Mesodermal cell (in vitro differentiated cells): ENCODE measurements around the gene CC2D1A.
"Not testable (repeated sequence)": the region's sequence is repeated elsewhere in the genome, so short reads cannot be mapped to it uniquely, and the experiment has no call there.

Source experiments
- H3K27ac ChIP-seq: 2 replicates; pipeline ENCODE4 v1.7.0; 2013; ENCODE audit warnings: mild to moderate bottlenecking, low read depth, low read length, moderate library complexity; ENCODE audit not compliant: severe bottlenecking
- H3K36me3 ChIP-seq: 2 replicates; pipeline ENCODE4 v1.7.1; 2013; ENCODE audit warnings: mild to moderate bottlenecking, low read length, moderate library complexity; ENCODE audit not compliant: control insufficient read depth, insufficient read depth
- H3K4me1 ChIP-seq: one replicate; pipeline ENCODE4 v1.7.1; 2013; ENCODE audit warnings: mild to moderate bottlenecking, low read length; ENCODE audit not compliant: insufficient read depth, control insufficient read depth, poor library complexity, severe bottlenecking
- H3K4me3 ChIP-seq: 2 replicates; pipeline ENCODE4 v1.7.0; 2013; ENCODE audit warnings: low read length, control low read depth, mild to moderate bottlenecking; ENCODE audit not compliant: insufficient read depth, poor library complexity, severe bottlenecking; ENCODE audit errors: extremely low read depth
- H3K9me3 ChIP-seq: 2 replicates; pipeline ENCODE4 v1.7.1; 2013; ENCODE audit warnings: mild to moderate bottlenecking, low read length, moderate library complexity; ENCODE audit not compliant: control insufficient read depth
- WGBS, 2 experiments: methylation state at CpG; one replicate each; pipeline ENCODE4 v1.1.5; 2013; ENCODE audit warnings: missing lambda C conversion rate in 2 of 2; ENCODE audit not compliant: insufficient coverage in 2 of 2; 5-methylcytosine and 5-hydroxymethylcytosine counted together

Gene CC2D1A

GRCh38 chr19:13962699-13963602 lies 57.0 kb downstream of the CC2D1A start:
- 90 to 92% methylated on average over 65 to 71 of the region's 89 CpGs for WGBS, 2 experiments
- Histone ChIP-seq H3K4me1 (peaks cover 2% of the 10 kb centered on the region), H3K4me3 (no peak overlapping the region), H3K9me3 (no peaks in the 10 kb centered on the region), H3K36me3 (peaks cover 65% of the 10 kb centered on the region), H3K27ac (no peak overlapping the region)

GRCh38 chr19:13963603-13964105 lies 57.7 kb downstream of the CC2D1A start:
- Histone ChIP-seq H3K4me3 (no peak overlapping the region), H3K27ac (no peak overlapping the region), H3K36me3 (peaks cover 65% of the 10 kb centered on the region), H3K9me3 (no peaks in the 10 kb centered on the region), H3K4me1 (peaks cover 2% of the 10 kb centered on the region)
- 96 to 97% methylated on average over 32 to 46 of the region's 48 CpGs for WGBS, 2 experiments

DNA sequence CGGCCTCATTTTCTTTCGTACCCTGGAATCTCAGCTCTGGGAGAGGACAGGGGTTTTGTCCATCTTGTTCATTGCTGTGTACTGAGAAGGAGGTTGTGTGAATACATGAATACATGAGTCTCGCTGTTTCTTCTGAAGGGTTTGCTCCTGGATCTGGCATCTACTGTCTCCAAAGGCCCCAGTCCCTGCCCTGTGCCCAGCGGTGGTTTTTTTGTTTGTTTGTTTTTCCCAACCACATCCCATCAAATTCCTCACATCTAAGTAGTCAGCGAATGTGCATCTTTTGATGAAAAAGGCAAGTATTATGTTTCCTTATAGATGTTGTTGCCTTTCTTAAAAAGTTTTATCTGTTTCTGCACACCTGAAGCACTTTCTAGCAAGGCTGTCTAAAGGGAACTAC lies 58.8 kb downstream of the CC2D1A start:
- Histone ChIP-seq H3K27ac (no peak overlapping the region), H3K9me3 (no peaks in the 10 kb centered on the region), H3K36me3 (peaks cover 67% of the 10 kb centered on the region), H3K4me1 (peaks cover 2% of the 10 kb centered on the region), H3K4me3 (no peak overlapping the region)
- 86 to 100% methylated on average over 3 to 4 of the region's 5 CpGs for WGBS, 2 experiments

GRCh38 chr19:13965377-13965896 lies 59.4 kb downstream of the CC2D1A start:
- no peak overlapping the region for H3K4me3 ChIP-seq
- peaks cover 65% of the 10 kb centered on the region for H3K36me3 ChIP-seq
- 92 to 93% methylated on average over 23 to 24 of the region's 24 CpGs for WGBS, 2 experiments
- H3K4me1 ChIP-seq = peaks cover 2% of the 10 kb centered on the region
- H3K27ac ChIP-seq = no peak overlapping the region
- no peaks in the 10 kb centered on the region for H3K9me3 ChIP-seq

DNA sequence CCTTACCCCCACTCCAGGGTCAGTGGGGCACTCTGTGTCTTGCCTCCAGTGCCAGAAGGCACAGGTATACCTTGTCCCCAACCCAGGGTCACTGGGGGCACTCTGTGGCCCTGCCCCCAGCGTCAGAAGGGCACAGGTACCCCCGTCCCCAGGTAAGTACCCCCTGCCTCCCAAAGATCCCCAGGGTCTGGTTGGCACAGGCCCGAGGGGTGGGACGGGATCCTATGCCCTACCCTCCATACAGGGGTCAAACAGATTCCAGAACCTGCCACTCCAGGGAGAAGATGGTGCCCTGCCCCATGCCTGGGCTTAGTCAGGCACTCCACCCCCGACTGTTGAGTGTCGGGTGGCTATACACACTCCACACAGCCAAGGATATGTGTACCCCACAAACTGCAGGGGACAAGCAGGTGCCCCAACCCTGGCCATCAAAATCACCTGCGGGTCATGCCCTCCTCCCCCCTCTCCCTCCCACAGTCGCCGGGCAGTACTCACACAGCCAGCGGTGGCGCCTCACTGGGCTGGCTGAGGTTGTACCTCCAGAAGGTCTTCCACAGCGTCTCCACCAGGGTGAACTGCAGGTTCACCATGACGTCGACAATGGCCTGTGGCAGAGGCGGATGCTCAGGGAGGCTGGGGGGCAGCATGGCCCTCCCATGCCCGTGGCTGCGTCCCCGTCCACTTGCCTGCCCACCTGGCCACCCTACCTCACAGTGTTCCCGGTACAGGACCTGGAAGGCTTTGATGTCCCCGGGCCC lies 60.1 kb downstream of the CC2D1A start:
- peaks cover 63% of the 10 kb centered on the region for H3K36me3 ChIP-seq
- peaks cover 2% of the 10 kb centered on the region for H3K4me1 ChIP-seq
- no peak overlapping the region for H3K27ac ChIP-seq
- no peaks in the 10 kb centered on the region for H3K9me3 ChIP-seq
- WGBS, 2 experiments = 92 to 97% methylated on average over 18 to 20 of the region's 20 CpGs
- H3K4me3 ChIP-seq = no peak overlapping the region

- peaks cover 63% of the 10 kb centered on the region for H3K36me3 ChIP-seq
- WGBS, 2 experiments = 93 to 94% methylated on average over 14 of the region's 14 CpGs
- H3K9me3 ChIP-seq = no peaks in the 10 kb centered on the region
- H3K4me1 ChIP-seq = peaks cover 2% of the 10 kb centered on the region
- H3K27ac ChIP-seq = no peak overlapping the region
- H3K4me3 ChIP-seq = no peak overlapping the region
Measured at GRCh38 chr19:13966684-13967128, 60.7 kb downstream of the CC2D1A start.

DNA sequence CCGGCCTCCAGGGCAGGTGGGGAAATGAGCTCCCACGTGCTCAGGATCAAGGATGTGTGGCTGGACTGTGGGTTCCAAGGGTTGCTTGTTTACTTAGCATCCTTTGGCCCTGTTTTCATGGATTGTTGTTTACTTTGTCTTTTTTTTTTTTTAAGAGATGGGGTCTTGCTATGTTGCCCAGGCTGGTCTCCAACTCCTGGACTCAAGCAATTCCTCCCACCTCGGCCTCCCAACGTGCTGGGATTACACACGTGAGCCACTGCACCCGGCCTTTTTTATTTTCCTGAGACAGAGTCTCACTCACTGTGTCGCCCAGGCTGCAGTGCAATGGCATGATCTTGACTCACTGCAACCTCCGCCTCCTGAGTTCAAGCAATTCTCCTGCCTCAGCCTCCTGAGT lies 61.2 kb downstream of the CC2D1A start:
- H3K27ac ChIP-seq, H3K9me3 ChIP-seq, H3K4me1 ChIP-seq, H3K4me3 ChIP-seq: not testable (repeated sequence)
- H3K36me3 ChIP-seq = peaks cover 62% of the 10 kb centered on the region
- WGBS, 2 experiments = 89 to 98% methylated on average over 8 of the region's 8 CpGs

- H3K4me3 ChIP-seq = no peak overlapping the region
- H3K36me3 ChIP-seq = peaks cover 71% of the 10 kb centered on the region
- H3K4me1 ChIP-seq = peaks cover 2% of the 10 kb centered on the region
- no peaks in the 10 kb centered on the region for H3K9me3 ChIP-seq
- 97 to 98% methylated on average over 16 to 19 of the region's 22 CpGs for WGBS, 2 experiments
- H3K27ac ChIP-seq = no peak overlapping the region
Measured at GRCh38 chr19:13968383-13968935, 62.5 kb downstream of the CC2D1A start.

GRCh38 chr19:13968999-13969398 lies 63.0 kb downstream of the CC2D1A start:
- H3K4me3 ChIP-seq = no peak overlapping the region
- H3K4me1 ChIP-seq = peaks cover 2% of the 10 kb centered on the region
- WGBS, 2 experiments = 96% methylated on average over 17 to 18 of the region's 18 CpGs
- no peak overlapping the region for H3K27ac ChIP-seq
- H3K36me3 ChIP-seq = peaks cover 75% of the 10 kb centered on the region
- no peaks in the 10 kb centered on the region for H3K9me3 ChIP-seq

GRCh38 chr19:13969897-13970296 lies 63.9 kb downstream of the CC2D1A start:
- no peaks in the 10 kb centered on the region for H3K4me1 ChIP-seq
- H3K27ac ChIP-seq = no peak overlapping the region
- no peak overlapping the region for H3K4me3 ChIP-seq
- 97 to 98% methylated on average over 15 to 18 of the region's 18 CpGs for WGBS, 2 experiments
- H3K9me3 ChIP-seq = no peaks in the 10 kb centered on the region
- peaks cover 78% of the 10 kb centered on the region for H3K36me3 ChIP-seq
